NOMO-1 treated with dmso at 0.1 percent for 144 hours (cell line): ENCODE data around the gene YY1.
"Not testable (repeated sequence)": the region's sequence is repeated elsewhere in the genome, so short reads cannot be mapped to it uniquely, and the experiment has no call there.

Experiments
- DNase-seq: peaks from one replicate; lab custom pipeline; 2025; ENCODE audit not compliant: unreplicated experiment; lab: John Stamatoyannopoulos, UW

YY1 gene

DNA sequence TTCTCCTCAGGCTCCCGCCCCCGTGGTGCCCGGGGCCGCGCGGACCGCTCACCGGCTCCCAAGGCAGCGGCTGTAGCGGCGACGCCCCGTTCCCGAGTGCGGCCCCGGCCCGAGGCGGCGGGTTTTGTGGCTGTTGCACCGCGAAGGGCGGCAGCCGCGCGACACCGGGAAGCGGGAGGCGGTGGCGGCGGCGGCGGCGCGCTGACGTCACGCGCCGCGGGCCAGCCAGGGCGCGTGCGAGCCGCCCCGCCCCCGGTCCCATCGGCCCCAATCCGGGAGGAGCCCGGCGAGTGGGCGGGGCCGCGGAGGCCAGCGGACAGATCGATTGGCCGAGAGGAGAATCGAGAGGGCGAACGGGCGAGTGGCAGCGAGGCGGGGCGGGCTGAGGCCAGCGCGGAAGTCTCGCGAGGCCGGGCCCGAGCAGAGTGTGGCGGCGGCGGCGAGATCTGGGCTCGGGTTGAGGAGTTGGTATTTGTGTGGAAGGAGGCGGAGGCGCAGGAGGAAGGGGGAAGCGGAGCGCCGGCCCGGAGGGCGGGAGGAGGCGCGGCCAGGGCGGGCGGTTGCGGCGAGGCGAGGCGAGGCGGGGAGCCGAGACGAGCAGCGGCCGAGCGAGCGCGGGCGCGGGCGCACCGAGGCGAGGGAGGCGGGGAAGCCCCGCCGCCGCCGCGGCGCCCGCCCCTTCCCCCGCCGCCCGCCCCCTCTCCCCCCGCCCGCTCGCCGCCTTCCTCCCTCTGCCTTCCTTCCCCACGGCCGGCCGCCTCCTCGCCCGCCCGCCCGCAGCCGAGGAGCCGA lies at the start of gene YY1:
Gene YY1 (plus strand): TSS at position 726 of the 792 bp plus-strand sequence. CDS start 101 bp downstream, outside the sequence.
- peak; percentile 99 for DNase-seq

DNA sequence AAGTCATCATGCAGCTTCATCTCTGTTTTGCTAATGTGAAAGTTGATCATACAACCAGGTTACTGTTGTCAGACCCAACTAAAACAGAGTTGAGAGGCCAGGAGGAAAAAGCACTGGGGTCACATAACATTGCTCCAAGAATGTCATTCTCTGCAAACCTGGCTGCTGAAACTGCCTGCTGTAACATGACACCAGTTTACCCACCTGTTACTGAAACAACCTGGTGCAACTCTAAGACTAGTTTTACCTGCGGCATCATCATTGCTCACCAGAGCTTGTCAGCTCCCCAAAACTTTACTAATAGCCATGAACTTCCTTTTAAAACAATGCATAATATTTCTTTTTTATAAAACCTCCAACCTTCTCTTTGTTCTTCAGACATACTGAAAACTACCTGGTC lies 48.8 kb upstream of the YY1 start:
- no peak for DNase-seq

DNA sequence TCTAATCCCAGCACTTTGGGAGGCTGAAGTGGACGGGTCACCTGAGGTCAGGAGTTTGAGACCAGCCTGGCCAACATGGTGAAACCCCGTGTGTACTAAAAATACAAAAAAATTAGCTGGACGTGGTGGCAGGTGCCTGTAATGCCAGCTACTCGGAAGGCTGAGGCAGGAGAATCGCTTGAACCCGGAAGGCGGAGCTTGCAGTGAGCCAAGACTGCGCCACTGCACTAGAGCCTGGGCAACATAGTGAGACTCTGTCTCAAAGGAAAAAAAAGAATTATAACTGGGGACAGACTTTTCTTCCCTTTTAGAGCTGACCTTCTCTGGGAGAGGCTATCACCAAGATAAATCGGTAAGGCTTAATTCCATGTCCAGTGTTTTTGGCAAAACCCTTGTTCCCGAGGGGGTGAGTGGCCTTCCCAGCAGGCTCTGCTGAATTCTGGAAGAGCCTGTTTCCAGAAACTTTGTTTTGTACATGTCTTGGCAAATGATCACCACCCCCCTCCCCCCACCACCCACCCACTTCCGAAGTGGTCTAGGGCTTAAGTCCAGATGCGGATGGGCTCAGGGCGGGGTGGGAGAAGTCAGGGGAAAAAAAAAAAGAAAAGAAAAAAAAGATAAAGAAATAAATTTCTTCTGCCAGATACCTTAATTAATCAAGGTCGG lies 47.2 kb upstream of the YY1 start:
- DNase-seq = no peak

DNA sequence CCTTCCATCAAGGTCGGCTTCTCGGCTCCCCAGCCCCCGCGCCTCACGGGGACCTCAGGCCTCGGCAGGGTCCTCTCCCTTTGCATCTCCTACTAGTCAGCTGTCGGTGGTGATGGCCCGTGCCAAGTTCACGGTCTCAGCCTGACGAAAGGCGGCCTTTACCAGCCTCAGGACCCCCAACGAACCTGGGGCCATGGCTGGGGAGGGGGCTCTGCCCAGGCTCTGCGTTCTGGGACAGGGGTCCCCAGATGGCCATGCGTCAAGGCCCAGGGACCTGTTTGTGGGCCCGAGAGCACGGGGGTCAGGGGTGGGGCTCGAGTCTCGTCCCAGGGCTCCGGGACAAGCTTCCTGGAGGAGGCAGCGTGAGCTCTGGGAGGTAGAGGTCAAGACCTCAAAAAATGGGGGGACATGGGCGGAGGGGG lies 46.7 kb upstream of the YY1 start:
- DNase-seq = peak; percentile 4

DNA sequence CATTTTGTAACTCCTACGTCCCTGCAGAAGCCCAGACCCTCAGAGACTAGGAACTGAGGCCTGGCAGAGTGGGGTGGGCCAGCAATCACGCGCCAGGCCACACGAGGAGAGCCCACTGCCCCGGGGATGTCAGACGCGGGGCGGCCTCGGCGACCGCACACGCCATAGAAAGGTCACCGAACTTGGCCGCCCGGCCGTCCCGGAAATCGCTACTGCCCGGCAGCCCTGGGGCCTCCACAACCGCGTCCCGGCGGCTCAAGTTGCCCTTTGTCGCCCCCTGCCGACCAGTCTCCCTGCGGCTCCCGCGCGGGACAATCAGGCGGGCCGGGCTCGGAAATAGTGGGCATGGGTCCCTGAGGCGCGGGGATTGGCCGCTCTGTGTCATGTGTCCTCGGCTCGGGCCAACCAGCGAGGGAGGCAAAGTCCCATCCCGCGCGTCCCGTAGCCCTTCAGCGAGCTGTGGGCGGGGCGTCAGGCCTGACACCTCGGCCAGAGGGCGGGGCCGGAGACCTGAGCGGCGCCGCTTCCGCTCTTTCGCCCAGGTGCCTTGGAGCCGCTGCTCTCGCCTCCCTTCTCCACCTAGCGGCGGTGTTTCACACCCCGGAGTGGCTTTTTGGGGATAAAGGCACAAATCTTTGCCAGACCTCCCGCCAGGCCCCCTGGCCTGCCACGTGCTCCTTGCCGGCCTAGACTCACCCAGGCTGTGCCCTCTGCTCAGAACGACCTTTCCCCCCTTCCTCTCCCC lies 46.1 kb upstream of the YY1 start:
- DNase-seq = peak; percentile 97

DNA sequence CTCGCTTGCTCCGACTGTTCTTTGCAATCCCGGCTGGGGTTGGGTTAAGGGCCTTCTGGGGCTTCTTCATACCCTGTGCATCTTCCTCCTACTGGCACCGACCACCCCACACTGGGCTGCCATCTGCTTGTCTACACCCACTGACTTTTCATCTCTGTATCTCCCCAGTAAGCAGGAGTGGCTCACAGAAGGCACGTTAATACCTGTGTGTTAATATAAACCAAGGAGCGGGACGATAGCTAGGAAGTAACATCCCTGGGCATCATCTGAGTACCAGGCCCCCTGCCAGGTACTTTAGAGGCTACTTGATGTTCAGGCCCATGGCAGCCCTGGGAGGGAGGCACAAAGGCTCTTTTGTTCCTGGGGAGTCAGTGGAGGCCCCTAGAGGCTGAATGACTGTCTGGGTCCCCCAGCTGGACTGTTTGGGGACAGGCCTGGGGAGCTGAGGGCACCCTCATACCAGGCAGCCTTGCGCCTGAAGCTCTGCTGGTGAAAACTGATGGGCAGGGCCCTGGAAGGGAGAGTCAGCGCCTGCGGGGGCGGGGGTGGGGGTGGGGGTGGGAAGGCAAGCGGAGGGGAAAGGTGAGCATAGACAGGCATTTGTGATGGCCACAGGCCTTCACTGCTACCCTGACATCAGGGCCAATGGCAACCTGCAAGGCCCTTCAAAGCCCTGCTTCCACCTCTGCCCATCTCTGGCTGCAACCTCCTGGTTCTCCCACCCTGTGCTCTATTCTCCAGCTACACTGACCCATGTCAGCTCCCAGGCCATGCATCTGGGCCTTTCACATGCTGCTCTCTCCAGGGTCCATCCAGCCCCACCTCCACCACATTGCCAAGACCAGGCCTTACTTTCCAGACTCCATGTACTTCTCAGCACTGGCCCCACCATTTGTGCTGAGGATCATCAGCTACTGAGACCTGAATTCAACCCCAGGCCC lies 45.3 kb upstream of the YY1 start:
- no peak for DNase-seq

DNA sequence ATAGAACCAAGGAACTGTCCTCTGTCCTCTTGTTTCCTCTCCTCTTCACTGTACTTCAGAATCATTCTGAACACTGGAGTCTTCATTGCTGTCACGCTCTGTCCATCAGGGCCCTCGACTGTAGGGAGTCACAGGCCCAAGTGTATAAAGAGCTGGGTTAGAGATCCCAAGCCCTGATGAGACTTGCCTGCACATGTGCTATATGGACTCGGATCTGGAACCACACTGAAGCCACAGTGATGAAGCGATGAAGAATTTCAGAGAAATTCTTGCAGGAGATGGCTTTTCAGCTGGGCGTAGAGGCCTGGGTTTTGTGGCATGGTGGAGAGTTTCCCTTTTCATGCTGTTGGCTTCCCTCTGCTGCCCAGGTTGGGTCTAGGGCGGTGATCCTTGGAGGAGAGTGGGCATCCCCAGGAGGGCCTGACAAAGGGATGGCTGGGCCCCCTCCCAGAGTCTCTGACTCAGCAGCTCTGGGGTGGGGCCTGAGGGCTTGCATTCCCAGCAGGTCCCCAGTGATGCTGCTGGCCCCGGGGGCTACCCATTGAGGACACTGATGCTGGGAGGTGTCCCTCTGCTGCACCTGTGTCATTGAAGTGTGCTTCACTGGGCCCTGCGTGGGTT lies 39.6 kb upstream of the YY1 start:
- DNase-seq = no peak

DNA sequence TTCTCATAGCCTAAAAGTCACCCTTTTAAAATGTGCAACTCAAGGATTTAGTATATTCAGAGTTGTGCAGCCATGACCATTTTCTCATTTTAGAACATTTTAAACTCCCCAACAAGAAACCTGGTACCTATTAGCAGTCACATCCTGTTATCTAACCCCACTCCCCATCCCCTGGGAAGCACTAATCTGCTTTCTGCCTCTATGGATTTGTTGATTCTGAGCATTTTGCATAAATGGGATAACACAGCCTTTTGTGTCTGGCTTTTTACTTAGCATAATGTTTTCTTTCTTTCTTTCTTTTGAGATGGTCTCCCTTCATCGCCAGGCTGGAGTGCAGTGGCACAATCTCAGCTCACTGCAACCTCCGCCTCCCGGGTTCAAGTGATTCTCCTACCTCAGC lies 38.6 kb upstream of the YY1 start:
- DNase-seq = no peak

DNA sequence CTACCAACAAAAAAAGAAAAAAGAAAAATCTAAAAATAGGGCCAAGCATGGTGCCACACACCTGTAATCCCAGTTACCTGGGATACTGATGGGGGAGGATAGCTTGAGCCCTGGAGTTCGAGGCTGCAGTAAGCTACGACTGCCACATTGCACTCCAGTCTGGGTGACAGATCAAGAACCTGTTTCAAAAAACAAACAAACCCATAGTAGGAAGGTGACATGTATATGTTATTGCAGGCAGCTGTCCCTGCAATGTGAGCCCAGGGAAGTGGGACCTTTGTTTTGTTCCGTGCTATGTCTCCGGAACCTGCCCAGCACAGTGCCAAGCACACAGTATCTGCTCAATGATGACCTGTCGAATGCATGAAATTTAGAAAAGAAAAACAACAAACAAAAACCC lies 37.2 kb upstream of the YY1 start:
- DNase-seq = no peak

DNA sequence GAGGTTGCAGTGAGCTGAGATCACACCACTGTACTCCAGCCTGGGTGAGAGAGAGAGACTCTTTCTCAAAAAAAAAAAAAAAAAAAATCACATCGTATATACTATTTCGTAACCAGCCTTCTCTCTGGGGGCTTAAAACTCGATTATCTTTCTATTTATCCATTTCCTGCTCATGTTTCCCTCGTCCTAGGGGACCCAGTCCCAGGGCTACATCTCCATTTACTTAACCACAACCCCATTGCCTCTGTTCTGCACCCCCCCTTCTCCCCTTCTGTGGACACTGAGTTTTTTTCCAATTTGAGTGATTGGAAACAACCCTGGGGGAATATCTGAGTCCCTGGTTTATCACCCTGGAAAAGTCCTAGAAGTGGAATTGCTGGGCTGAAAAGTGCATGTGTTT lies 36.2 kb upstream of the YY1 start:
- DNase-seq = no peak

DNA sequence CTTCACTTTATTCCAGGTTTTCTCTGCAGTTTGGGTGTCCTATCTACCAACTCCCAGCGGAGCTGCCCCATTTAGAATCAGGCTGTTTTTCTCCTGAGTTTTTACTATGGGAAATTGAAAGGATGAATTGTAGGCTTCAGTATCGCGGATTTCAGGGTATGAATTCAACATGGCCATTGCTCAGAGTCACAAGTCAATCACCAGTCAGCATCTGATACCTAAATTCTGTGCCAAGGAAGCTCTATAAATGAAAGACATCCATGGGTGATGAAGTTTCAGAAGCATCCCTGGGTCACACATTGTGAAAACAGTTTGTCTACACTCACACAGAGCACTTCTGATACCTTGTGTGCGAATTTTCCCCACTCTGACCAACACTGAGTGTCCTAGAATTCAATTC lies 35.8 kb upstream of the YY1 start:
- no peak for DNase-seq

DNA sequence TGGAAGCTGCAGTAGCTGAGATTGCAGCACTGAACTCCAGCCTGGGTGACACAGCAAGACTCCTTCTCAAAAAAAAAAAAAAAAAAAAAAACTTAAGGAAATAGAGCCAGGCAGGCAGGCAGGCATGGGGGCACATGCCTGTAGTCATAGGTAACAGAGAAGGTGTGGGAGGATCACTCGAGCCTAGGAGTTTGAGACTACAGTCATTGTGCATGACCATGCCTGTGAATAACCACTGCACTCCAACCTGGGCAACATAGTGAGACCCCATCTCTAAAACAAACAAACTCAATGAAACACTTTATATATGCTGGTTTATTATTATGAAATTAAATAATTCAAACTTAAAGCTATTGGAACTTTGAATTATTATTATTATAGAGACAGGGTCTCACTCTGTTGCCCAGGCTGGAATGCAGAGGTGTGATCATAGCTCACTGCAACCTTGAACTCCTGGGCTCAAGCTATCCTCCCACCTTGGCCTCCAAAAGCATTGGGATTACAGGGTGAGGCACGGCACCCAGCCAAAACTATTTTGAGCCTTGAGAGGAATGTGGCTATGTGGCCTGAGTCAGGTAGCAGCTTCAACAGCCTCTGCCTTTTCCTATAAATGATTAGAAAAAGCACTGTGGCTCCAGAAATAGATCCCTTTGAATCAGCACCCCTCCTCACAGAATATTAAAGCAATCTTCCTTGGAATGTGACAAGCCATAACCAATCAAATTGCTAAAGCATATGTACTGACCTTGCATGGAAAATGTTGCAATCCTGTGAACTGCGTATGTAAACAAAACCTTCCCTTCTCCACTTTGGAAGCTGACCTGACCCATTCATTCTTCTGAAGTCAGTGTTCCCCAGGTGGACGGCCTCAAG lies 34.7 kb upstream of the YY1 start:
- no peak for DNase-seq

DNA sequence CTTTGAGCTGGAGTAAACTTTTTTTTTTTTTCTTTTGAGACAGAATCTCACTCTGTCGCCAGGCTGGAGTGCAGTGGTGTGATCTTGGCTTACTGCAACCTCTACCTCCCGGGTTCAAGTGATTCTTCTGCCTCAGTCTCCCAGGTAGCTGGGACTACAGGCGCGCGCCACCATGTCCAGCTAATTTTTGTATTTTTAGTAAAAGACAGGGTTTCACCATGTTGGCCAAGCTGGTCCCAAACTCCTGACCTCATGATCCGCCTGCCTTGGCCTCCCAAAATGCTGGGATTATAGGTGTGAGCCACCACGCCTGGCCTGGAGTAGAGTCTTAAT lies 34.1 kb upstream of the YY1 start:
- DNase-seq = not testable (repeated sequence)

DNA sequence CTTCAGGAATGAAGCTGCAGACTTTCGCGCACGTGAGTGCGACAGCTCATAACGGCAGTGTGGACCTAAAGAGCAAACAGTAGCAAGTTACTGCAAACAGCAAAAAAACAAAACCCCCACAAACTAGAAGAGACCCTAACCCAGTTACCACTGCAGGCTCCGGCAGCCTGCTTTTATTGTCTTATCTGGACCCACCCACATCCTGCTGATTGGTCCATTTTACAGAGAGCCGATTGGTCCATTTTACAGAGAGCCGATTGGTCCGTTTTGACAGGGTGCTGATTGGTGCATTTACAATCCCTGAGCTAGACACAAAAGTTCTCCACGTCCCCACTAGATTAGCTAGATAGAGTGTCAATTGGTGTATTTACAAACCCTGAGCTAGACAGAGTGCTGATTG lies 31.4 kb upstream of the YY1 start:
- DNase-seq = not testable (repeated sequence)

DNA sequence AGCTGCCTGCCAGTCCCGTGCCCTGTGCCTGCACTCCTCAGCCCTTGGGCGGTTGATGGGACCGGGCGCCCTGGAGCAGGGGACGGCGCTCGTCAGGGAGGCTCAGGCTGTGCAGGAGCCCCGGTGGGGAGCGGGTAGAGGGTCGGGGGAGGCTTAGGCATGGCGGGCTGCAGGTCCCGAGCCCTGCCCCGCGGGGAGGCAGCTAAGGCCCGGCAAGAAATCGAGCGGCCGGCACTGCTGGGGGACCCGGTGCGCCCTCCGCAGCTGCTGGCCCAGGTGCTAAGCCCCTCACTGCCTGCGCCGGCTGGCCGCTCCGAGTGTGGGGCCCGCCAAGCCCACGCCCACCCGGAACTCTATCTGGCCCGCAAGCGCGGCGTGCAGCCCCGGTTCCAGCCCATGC lies 30.8 kb upstream of the YY1 start:
- DNase-seq = not testable (repeated sequence)

DNA sequence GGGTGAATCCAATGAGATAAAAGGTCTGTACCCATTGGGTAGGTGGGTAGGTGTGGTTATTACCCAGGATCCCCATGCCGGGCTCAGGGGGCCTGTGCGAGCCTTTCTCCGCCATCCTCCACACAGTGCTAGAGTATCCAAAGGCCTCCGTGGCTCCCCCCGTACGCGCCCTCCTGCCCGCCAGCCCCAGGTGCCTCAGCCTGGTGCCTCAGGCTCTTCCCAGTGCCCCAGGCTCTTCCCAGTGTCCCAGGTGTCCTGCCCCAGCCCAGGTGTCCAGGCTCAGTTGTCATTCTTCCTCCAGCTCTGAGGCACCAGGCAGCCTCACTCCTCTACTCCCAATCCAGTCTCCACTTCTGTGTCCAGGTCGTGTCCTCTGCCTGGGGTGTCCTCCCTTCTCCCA lies 27.6 kb upstream of the YY1 start:
- no peak for DNase-seq

DNA sequence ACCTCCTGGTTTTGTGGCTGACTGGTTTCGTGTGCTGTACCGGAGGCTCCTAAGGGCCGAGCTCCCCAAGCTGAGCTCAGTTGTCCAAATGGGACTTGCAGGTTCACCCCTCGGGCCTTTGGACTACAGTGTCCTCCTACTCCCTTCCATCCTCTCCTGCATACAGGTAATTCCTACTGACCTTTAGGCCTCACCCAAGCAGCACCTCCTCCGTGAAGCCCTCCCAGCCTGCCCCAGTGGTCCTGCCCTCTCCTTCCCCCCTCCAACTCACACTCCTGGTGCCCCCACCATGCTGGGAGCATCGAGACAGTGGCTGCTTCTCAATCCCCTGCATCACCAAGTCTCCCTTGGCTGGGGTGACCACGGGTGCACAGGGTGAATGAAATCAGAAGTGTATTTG lies 27.1 kb upstream of the YY1 start:
- DNase-seq = no peak

DNA sequence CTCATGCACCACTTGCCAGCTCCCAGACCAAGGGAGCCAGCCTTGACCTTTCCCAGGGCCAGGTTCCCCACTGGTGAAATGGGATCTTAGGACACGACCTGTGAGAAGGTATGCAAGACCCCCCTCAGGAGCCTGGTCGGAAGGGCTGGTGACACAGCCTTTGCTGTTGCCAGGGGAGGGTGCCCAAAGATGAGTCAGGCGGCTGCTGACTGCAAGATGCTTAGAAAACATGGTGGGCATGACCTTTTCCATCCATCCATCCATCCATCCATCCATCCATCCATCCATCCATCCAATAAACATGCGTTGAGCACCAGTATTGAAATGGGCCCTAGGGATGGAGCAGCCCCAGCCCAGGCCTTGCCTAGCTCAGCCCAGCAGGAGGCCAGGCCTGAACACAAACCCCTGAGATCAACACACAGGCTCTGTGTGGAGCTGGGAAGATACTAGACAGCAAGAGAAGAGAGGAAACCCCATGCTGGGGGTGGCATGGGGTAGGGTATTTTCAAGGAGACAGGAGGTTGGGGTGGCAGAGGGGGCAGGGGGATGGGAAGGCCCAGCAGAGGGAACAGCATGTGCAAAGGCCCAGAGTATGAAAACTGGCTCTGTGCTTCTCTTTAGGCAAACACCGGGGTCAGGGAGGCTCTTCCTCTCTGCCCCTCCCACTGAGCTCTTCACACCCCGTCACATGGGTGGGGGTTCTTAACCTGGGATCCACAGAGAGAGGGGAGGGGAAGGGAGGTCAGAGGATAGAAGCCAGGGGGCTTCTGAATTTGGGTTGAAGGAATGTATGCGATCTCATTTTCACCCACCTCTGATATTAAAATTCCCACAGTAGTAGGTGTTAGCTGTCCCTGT lies 26.2 kb upstream of the YY1 start:
- DNase-seq = no peak

DNA sequence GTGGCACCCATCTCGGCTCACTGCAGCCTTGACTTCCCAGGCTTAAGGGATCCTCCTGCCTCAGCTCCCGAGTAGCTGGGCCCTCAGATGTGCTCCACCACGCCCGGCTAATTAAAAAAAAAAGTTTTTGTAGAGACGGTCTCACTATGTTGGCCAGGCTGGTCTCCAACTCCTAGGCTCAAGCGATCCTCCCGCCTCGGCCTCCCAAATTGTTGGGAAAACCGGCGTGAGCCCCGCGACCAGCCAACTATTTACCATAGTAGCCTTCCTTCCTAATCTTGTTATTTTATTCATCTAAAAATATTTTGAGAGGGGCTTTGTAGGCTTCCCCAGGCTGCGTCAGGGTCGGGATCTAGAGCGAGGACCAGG lies 25.4 kb upstream of the YY1 start:
- no peak for DNase-seq
